Glomerular endothelial cell (primary cell): ENCODE measurements around the gene C3orf22. TPM values are rescaled to one million over a fixed set of nuclear protein-coding genes. Genes with fewer than 3 reads are reported as not detected.

Experiments
- DNase-seq: peaks from one replicate; pipeline ENCODE4 v3.0.0-alpha.2; 2011; ENCODE audit warnings: low read depth, low spot score; ENCODE audit errors: extremely low read depth
- total RNA-seq: library from RNA; depleted of rRNA; stranded (reverse); fragments of >200 nt; gene quantifications from 2 replicates; pipeline ENCODE4 v1.2.3, GENCODE V29; 2015

The C3orf22 gene
- total RNA-seq, 1 donor from 2014 or later = not detected

DNA sequence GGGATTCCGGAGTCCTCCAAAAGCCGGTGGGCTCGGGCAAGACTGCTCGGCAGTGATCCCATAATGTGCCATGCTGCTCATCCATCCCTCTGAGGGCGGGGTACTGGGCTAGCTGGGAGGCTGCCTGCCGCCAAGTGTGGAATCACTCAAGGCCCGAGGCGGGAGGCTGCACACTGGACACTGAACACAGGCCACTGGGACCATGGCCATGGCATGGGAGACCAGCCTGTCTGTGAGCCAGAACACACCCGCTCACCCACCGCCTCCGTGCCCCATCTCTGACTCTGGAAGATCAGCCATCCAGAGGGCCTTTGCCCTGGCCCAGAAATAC lies 1.4 kb downstream of the C3orf22 start:
- no peak for DNase-seq

DNA sequence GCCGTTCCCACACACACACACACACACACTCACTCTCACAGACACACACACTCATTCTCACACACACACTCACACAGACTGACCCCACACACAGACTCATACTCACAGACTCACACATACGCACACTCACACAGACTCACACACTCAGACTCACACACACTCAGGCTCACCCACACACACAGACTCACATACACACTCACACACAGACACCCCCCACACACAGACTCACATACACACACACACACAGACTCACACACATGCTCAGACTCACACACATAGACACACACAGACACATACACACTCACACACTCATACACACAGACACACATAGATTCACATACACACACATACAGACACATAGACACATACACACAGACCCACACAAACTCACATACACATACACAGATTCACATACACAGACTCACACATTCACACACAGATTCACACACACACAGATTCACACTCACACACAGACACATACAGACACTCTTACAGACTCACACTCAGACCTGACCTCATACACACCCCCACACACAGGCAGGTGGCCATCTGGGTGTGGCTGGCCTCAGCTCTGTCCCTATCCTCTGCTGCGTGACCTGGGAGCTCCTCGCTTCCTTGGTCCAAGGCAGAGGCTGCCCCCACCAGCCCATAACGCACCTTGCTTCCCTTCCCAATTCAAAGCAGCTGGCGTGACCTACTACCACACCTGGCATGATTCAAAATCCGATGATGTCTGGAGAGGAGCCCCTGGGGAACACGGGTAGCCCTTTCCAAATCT lies 1.9 kb downstream of the C3orf22 start:
- no peak for DNase-seq

DNA sequence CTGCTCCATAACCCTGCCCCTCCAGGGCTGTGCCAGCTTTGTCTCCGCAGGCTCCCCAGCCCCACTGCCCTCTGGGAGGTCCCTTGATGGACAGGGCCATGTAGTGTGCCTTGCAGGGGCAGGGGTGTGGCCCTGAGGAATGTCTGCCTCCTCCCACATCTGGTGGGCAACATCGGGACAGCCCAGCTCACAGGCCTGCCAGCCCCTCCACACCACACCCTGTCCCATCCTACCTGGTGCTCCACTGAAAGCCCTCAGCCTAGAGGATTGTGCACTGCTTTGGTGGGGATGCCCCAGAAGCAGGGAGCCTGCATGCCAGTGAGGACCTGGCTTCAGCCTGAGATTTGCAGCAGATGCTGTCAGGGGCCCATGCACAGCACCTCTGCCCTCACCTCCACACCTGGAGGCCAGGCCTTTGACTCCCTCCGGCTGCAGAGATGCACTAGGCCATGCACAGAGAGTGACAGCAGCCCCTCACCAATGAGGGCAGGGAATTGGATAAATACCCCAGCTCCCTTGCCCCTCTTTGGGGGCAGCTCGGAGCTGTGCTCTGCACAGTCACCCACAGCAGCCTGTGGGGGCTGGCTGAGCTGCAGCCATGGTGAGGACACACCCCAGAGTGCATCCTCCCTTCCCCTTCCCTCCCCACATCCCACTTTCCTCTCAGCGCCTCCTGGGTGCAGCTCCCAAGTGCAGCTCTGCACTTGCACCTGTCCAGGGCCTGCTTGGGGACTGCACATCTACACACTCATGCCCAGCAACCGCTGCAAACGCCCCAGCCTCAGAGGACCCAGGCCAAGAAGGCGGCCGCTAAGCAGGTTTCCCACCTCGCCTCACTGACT lies 2.7 kb downstream of the C3orf22 start:
- DNase-seq = no peak

- DNase-seq = no peak
These were observed 3.9 kb downstream of the C3orf22 start for GRCh38 chr3:126554560-126555525.

DNA sequence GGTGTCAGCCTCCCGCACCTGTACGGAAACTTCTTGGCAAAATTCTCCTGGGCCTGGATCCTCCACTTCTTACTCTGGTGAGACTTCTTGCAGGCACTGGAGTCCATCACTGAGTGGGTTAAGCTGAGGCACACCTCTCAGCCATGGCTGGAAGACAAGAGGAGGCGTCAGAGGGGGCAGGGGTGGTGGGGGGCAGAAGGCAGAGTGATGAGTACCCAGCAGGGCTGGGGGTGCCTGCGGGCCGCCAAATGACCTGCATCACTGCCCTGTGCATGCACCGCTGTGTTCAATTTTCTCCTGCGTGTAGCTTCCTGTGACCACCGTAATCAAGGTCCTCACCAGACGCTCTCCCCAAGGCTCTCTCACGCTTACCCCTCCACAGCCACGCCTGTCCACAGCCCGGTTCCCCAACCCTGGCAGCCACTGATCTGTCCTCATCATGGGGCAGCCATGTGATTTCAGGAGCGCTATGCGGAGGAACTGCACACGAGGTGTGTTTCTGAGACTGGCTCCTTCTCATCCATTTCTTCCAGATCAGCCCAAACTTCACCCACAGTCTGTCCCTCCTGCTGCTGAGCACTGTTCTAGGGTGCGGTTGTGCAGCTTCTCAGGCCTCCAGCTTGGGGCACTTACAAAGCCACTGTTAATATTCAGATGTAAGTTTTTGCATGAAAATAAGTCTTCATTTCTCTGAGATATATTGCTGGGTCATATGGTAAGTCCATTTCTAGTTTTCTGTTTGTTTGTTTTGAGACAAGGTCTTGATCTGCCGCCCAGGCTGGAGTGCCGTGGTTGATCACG lies 5.2 kb downstream of the C3orf22 start:
- DNase-seq = no peak

DNA sequence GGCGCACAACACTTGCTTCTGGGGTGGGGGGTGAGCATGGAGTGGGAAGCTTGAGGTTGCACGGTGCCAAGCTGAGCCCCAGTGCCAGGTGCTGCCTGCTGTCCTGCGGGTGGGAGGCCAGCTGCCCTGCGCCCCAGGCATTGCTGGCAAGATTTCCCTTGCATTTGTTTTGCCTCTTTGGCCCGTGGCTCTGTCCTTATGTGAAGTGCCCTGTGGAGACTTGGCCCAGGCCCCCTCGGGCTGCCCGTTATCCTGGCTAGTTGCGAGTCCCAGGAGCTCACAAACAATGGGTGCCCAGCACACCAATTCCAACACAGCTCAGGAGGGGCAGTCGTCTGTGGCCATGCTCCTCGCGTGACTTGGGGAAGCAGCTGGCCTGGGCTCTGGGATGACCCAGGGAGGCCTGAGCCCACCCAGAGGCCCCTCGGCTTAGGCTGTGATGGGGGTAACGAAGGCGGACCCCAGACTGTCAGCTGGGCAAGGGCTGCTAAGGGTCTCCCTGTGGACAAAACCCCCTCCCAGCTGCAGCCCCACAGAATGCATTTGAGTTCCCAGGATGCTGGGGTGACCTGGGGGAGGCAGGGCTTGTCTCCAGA lies 5.9 kb downstream of the C3orf22 start:
- DNase-seq = no peak

GRCh38 chr3:126551839-126552687 lies 6.7 kb downstream of the C3orf22 start:
- no peak for DNase-seq

GRCh38 chr3:126551121-126551838 lies 7.5 kb downstream of the C3orf22 start:
- no peak for DNase-seq

DNA sequence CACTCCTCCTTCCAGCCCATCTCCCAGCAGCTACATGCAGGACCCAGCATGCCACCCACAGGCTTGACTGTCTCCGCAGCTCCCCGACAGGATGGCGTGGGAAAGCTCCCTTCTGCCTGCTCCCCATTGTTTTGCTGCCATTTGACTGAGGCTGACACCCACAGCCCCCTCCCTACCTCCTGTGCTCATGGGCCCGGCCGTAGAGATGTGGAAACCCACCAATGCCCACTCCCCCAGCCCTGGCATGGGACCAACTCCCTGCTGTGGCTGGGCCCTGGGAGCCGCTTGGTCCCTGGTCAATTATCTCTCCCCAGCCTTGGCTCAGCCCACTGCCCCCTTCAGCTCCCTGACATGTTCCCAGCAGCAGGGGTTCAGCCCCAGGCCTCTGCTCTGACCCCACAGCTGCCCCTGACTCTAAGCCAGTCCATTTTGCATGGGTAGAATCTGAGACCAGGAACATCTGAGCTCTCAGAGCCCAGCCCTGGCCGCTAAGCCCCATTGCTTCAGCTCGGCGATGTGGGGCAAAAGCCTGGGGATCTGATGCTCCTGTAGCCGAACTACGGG lies 8.2 kb downstream of the C3orf22 start:
- no peak for DNase-seq

DNA sequence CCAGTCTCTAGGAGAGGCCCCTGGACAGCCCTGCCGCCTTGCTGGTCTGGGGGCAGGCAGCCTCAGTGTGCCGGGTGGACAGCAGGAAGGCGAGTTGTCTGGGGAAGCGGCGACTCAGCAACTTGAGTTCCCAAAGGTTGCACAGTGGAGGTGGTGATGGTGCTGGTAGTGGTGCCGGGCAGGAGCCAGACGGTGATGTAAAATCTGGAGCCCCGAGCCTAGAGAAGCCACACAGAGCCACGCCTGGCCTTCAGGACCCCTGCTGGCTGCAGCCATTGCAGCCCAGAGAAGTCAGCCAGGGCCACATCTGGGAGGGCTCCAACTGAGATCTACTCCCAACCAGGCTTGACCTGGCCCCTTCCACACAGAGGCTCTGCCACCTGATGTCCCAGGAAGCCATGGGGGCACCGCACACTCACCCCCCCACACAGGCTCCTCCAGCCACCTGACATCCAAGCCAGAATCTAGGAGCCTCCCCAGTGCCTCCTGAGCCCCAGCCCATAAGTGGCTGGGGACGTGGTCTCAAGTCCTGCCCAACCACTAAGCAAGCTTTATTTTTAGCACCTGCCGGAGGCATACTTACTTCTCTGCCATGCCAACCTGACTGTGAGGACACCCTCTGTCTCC lies 8.8 kb downstream of the C3orf22 start:
- no peak for DNase-seq

GRCh38 chr3:126548556-126549466 lies 9.9 kb downstream of the C3orf22 start:
- no peak for DNase-seq

DNA sequence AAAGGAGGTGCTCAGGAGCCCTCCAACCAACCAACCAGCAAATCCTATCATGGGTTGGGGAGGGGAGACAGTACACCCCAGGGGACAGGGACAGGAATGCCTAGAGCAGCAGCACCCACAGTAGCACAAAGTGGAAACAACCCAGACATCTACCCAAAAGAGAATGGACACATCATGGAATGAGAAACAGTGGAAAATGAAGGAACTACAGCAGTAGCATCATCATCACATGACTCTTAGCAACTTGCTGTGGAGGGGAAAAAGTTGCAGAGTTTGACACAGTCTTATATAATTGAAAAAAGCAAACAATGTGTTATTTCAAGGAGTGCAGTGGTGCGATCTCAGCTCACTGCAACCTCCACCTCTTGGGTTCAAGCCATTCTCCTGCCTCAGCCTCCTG lies 11.0 kb downstream of the C3orf22 start:
- no peak for DNase-seq

GRCh38 chr3:126546549-126547239 lies 12.0 kb downstream of the C3orf22 start:
- DNase-seq = no peak

DNA sequence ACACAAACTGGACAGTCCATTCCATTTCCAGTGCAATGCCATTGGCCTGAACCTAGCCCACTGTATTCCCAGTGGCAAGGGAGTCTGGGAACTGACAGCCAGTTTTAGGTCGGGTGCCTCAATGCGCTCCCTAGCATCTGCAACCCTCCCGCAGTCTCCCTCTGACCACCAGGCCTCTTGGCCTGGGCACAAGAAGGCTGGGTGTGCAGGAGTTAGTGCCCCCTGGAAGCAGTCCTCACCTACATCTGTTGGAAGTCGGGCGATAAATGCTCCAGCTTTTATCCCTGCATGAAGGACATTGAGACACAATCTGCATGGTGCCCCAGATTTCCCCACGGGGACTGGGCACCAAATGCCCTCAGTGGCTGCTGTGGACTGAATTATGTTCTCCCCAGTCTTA lies 12.7 kb downstream of the C3orf22 start:
- no peak for DNase-seq

DNA sequence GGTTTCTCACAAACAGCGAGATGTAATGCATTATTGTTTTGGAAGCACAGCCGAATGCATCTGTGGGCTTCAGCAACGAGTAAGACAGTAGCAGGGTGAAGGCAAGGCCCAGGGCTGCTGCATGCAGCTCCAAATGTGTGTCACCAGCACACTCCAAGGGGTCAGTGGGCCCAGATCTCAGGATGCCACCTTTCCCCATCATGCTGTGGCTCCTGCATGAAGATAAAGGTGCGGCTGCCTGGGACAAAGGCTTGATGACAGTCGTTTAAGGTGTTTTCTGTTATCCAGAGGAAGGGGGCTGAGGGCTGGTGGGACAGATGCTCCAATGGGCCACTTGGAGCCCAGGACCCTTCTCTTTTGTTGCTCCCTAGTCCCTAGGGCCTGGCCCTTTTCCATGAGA lies 13.2 kb downstream of the C3orf22 start:
- DNase-seq = no peak
